ENCODE data around the gene ASIC1. TPM values are rescaled to one million over a fixed set of nuclear protein-coding genes. Genes with fewer than 3 reads are reported as not detected.

ASIC1 gene
- total RNA-seq, 4 donors from 2014 or later: 0.75 to 3.0 (median 0.81) TPM

DNA sequence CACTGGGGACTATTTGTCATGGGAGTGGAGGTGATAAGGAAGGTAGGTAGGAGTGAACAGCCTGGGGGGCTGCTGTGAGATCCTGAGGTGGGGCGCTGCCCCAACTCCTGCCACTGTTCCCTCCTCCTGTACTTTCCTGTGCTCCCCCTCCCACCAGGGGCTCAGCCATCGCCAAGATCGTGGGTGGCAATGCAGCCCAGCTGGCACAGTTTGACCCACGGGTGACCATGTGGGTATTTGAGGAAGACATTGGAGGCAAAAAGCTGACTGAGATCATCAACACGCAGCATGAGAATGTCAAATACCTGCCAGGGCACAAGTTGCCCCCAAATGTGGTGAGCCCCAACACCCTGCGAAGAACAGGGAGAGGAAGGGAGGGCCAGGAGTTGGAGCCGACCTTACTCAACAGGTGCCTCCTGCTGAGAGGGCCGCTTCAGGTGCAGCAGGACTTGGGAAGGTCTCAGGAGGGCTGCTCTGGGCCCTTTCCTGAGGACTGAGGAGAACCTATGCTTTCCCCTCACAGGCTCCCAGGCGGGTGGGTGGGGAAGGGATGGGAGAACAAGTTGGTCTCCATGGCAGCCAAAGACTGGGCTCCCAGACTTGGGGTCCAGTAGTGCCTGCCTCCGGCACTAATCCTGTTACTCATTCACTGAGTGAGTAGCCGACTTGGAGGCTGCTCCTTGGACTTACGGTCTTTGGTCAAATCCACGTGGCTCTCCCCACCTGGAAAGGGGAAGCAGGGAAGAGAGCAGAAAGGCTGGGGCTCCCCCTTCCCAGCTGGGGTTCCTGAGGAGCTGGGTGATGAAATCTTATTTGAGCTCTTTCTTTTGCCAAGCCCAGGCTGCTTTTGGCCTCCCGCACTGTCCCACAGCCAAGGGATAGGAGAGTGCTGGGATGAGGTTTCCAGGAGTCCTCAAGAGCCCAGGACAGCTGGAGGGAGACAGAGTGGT, 47.3 kb downstream of the ASIC1 start:
- 72% methylated on average over 14 of the region's 14 CpGs; no CpG with 5 or more reads in 1 of the 2 donors for WGBS, 2 donors (ENCODE audit: low coverage in 1 of 2)

GRCh38 chr12:50105913-50106450, 48.6 kb downstream of the ASIC1 start:
- H3K4me3 ChIP-seq: no peak overlapping the region
- intact Hi-C loops (cut with DNase I; ENCODE audit: low total_unique reads): loop anchor here (10.0 kb wide), 1 partner anchor 69 kb away; no protein-coding TSS in a partner anchor
- WGBS, 2 donors (ENCODE audit: low coverage in 1 of 2): 75 to 92% methylated on average over 2 to 12 of the region's 12 CpGs

More for the DNA sequence above, 47.3 kb downstream of the ASIC1 start:
- Histone ChIP-seq H3K9me3 (no peaks in the 10 kb centered on the region), H3K27me3 (no peaks in the 10 kb centered on the region), H3K27ac (no peak overlapping the region), H3K4me1 (peaks cover 20 to 30% (median 23%) of the 10 kb centered on the region in 4 donors), H3K36me3 (no peaks in the 10 kb centered on the region), H3K4me3 (no peak overlapping the region)
- intact Hi-C loops (cut with DNase I; ENCODE audit: low total_unique reads): loop anchor here (10.0 kb wide), 1 partner anchor 70 kb away; no protein-coding TSS in a partner anchor
- in situ Hi-C loops (cut with MboI; ENCODE audit: low pct_ligation_motif_present in 1 of 4, low pct_unique_long_range_greater_than_20kb in 1 of 4, low sequenced_read_pairs in 3 of 4): no loop called here
- DNase-seq: no peak
- TF ChIP-seq CTCF (IDR thresholded peaks at IDR 0.05) (no peak), POLR2AphosphoS5 (IDR thresholded peaks at IDR 0.05) (no peak), EP300 (IDR thresholded peaks at IDR 0.05; ENCODE audit: low read depth) (no peak), POLR2A (IDR thresholded peaks at IDR 0.05) (no peak)

DNA sequence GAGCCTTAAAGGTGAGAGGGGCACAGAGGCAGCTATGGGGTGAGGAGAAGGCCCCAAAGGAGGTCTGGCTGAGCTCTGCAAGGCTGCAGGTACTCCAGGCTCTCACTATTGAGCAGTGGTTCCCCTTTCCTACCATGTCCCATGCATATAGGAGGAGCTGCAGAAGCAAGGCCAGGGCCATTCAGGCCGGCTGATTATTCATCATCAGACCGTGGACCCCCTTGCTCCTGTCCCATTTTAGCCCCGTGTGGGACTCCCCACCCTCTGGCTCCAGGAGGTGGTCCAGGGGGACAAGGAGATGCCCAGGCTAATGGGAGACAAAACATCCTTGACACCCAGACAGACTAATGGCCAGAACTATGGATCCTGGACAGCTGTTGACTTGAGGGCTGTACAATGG, 49.5 kb downstream of the ASIC1 start:
- no peak overlapping the region for H3K27ac ChIP-seq
- no peak overlapping the region for H3K4me3 ChIP-seq
- H3K27me3 ChIP-seq: no peaks in the 10 kb centered on the region
- in situ Hi-C loops (cut with MboI; ENCODE audit: low pct_ligation_motif_present in 1 of 4, low pct_unique_long_range_greater_than_20kb in 1 of 4, low sequenced_read_pairs in 3 of 4): no loop called here
- no peaks in the 10 kb centered on the region for H3K36me3 ChIP-seq
- H3K4me1 ChIP-seq: peaks cover 35 to 48% (median 41%) of the 10 kb centered on the region in 4 donors
- no peaks in the 10 kb centered on the region for H3K9me3 ChIP-seq
- intact Hi-C loops (cut with DNase I; ENCODE audit: low total_unique reads): loop anchor here (10.0 kb wide), 1 partner anchor 68 kb away; no protein-coding TSS in a partner anchor
- WGBS, 2 donors (ENCODE audit: low coverage in 1 of 2): 79% methylated on average over 3 of the region's 3 CpGs; no CpG with 5 or more reads in 1 of the 2 donors
- no peak for TF ChIP-seq POLR2A (IDR thresholded peaks at IDR 0.05)
- no peak for TF ChIP-seq EP300 (IDR thresholded peaks at IDR 0.05; ENCODE audit: low read depth)
- no peak for TF ChIP-seq CTCF (IDR thresholded peaks at IDR 0.05)
- TF ChIP-seq POLR2AphosphoS5 (IDR thresholded peaks at IDR 0.05): no peak
- DNase-seq: no peak

More at GRCh38 chr12:50105913-50106450, 48.6 kb downstream of the ASIC1 start:
- DNase-seq: no peak
- Histone ChIP-seq H3K27me3 (no peaks in the 10 kb centered on the region), H3K27ac (no peak overlapping the region), H3K9me3 (no peaks in the 10 kb centered on the region), H3K36me3 (no peaks in the 10 kb centered on the region), H3K4me1 (peaks cover 33 to 43% (median 36%) of the 10 kb centered on the region in 4 donors)
- in situ Hi-C loops (cut with MboI; ENCODE audit: low pct_ligation_motif_present in 1 of 4, low pct_unique_long_range_greater_than_20kb in 1 of 4, low sequenced_read_pairs in 3 of 4): no loop called here
- no peak for TF ChIP-seq CTCF (IDR thresholded peaks at IDR 0.05)
